HEK293 (cell line): ENCODE results near the gene ARHGAP5.

Source experiments
- EGR2 ChIP-seq: fragments of 450-650 bp; formaldehyde crosslinking; IDR thresholded peaks from 2 replicates; pipeline ENCODE4 v1.5.1; 2016; ENCODE audit warnings: low read depth, missing biosample characterization, missing genetic modification characterization
- PRDM1 ChIP-seq: fragments of 450-650 bp; formaldehyde crosslinking; IDR thresholded peaks from 2 replicates; pipeline ENCODE4; 2016; ENCODE audit warnings: missing biosample characterization, missing genetic modification characterization
- SP3 ChIP-seq: fragments of 450-650 bp; formaldehyde crosslinking; IDR thresholded peaks from 2 replicates; pipeline ENCODE4 v1.5.1; 2016; ENCODE audit warnings: missing biosample characterization, missing genetic modification characterization
- ZBTB10 ChIP-seq: fragments of 450-650 bp; formaldehyde crosslinking; IDR thresholded peaks from 2 replicates; pipeline ENCODE4 v1.5.1; 2016; ENCODE audit warnings: missing biosample characterization, missing genetic modification characterization
- ZBTB17 ChIP-seq: fragments of 450-650 bp; formaldehyde crosslinking; IDR thresholded peaks from 2 replicates; pipeline ENCODE4 v1.5.1; 2016; ENCODE audit warnings: missing biosample characterization, missing genetic modification characterization
- ZIC2 ChIP-seq: fragments of 450-650 bp; formaldehyde crosslinking; IDR thresholded peaks from 2 replicates; pipeline ENCODE4 v1.5.1; 2016; ENCODE audit warnings: missing biosample characterization, missing genetic modification characterization
- ZNF146 ChIP-seq: fragments of 450-650 bp; formaldehyde crosslinking; IDR thresholded peaks from 2 replicates; pipeline ENCODE4 v1.5.1; 2016; ENCODE audit warnings: missing biosample characterization, missing genetic modification characterization
- ZNF2 ChIP-seq: fragments of 450-650 bp; formaldehyde crosslinking; IDR thresholded peaks from 2 replicates; pipeline ENCODE4 v1.5.1; 2016; ENCODE audit warnings: missing biosample characterization, missing genetic modification characterization
- ZNF248 ChIP-seq: fragments of 450-650 bp; formaldehyde crosslinking; IDR thresholded peaks from 2 replicates; pipeline ENCODE4 v1.5.1; 2017; ENCODE audit warnings: missing biosample characterization, missing genetic modification characterization
- ZNF292 ChIP-seq: fragments of 450-650 bp; formaldehyde crosslinking; IDR thresholded peaks from 2 replicates; pipeline ENCODE4 v1.5.1; 2016; ENCODE audit warnings: low read depth, missing biosample characterization, missing genetic modification characterization, borderline replicate concordance
- ZNF423 ChIP-seq: fragments of 450-650 bp; formaldehyde crosslinking; IDR thresholded peaks from 2 replicates; pipeline ENCODE4 v1.5.1; 2016; ENCODE audit warnings: missing biosample characterization, missing genetic modification characterization
- ZNF544 ChIP-seq: fragments of 450-650 bp; formaldehyde crosslinking; IDR thresholded peaks from 2 replicates; pipeline ENCODE4 v1.5.0; 2017; ENCODE audit warnings: missing biosample characterization, missing genetic modification characterization
- ZNF560 ChIP-seq: fragments of 450-650 bp; formaldehyde crosslinking; IDR thresholded peaks from 2 replicates; pipeline ENCODE4 v1.5.1; 2017; ENCODE audit warnings: missing biosample characterization, missing genetic modification characterization, borderline replicate concordance
- ZNF561 ChIP-seq: fragments of 450-650 bp; IDR thresholded peaks from 2 replicates; pipeline ENCODE4 v1.5.1; 2018; ENCODE audit warnings: missing biosample characterization, missing genetic modification characterization, borderline replicate concordance
- ZNF768 ChIP-seq: fragments of 450-650 bp; formaldehyde crosslinking; IDR thresholded peaks from 2 replicates; pipeline ENCODE4 v1.5.1; 2018; ENCODE audit warnings: missing biosample characterization, mild to moderate bottlenecking, missing genetic modification characterization
- ZSCAN30 ChIP-seq: fragments of 450-650 bp; IDR thresholded peaks from 2 replicates; pipeline ENCODE4 v1.5.1; 2018; ENCODE audit warnings: missing biosample characterization, mild to moderate bottlenecking, missing genetic modification characterization, moderate library complexity
- ZXDB ChIP-seq: fragments of 450-650 bp; formaldehyde crosslinking; IDR thresholded peaks from 2 replicates; pipeline ENCODE4 v1.5.1; 2016; ENCODE audit warnings: missing biosample characterization, missing genetic modification characterization
- TF ChIP-seq, protein P1 (sequence below): fragments of 450-650 bp; formaldehyde crosslinking; conservative IDR thresholded peaks from 2 replicates; pipeline ENCODE4 v1.5.1; 2016; ENCODE audit warnings: low read depth, missing biosample characterization, missing genetic modification characterization
- TF ChIP-seq, protein P2 (sequence below): fragments of 450-650 bp; formaldehyde crosslinking; IDR thresholded peaks from 2 replicates; pipeline ENCODE4 v1.5.1; 2016; ENCODE audit warnings: missing biosample characterization, missing genetic modification characterization, borderline replicate concordance
- TF ChIP-seq, protein P3 (sequence below): fragments of 450-650 bp; formaldehyde crosslinking; IDR thresholded peaks from 2 replicates; pipeline ENCODE4 v1.5.1; 2016; ENCODE audit warnings: missing biosample characterization, missing genetic modification characterization
- TF ChIP-seq, protein P4 (sequence below): sonication (generic); formaldehyde crosslinking; IDR thresholded peaks from 2 replicates; pipeline ENCODE4 v1.8.1; 2022; ENCODE audit warnings: mild to moderate bottlenecking, moderate library complexity, missing genetic modification reagents

Gene ARHGAP5

DNA sequence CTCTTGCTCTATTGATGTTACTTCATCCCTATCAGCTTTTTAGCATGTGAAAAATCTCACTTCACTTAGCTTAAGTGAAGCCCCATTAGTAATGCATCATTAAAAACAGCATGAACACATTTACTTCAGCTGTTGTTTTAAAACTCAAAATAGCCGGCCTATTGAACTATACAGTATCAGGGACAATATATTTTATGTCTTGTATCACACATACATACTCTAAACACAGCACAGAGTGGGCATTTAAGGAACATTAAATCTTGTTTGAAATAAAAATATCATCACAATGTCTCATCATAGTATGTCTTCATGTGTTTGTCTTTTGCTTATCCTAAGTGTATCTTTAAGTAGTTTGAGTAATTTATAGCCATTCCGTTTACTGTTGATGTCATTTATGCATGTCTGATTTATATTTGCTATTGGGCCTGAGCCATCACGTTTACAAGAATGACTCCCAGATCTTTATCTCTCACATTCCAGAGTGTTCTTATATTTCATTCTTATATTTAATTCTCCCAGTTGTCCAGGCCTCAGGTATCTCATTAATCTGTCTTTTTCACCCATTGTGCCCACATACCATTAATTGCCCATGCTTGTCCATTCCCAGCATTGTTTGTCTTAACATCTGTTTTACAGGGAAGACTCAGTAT, 57.5 kb downstream of the ARHGAP5 start (continued):
- no peak for TF ChIP-seq ZNF292 (tag by site-specific recombination)
- TF ChIP-seq ZBTB17 (tag by site-specific recombination): peak; percentile 71
- TF ChIP-seq EGR2 (tag by site-specific recombination): no peak
- TF ChIP-seq ZBTB10 (tag by site-specific recombination): no peak
- peak; percentile 86 for TF ChIP-seq ZNF146 (tag by site-specific recombination)
- peak; percentile 47; the same call in 1 of the 2 replicates for TF ChIP-seq ZNF248 (tag by site-specific recombination)
- TF ChIP-seq, protein P1, sequence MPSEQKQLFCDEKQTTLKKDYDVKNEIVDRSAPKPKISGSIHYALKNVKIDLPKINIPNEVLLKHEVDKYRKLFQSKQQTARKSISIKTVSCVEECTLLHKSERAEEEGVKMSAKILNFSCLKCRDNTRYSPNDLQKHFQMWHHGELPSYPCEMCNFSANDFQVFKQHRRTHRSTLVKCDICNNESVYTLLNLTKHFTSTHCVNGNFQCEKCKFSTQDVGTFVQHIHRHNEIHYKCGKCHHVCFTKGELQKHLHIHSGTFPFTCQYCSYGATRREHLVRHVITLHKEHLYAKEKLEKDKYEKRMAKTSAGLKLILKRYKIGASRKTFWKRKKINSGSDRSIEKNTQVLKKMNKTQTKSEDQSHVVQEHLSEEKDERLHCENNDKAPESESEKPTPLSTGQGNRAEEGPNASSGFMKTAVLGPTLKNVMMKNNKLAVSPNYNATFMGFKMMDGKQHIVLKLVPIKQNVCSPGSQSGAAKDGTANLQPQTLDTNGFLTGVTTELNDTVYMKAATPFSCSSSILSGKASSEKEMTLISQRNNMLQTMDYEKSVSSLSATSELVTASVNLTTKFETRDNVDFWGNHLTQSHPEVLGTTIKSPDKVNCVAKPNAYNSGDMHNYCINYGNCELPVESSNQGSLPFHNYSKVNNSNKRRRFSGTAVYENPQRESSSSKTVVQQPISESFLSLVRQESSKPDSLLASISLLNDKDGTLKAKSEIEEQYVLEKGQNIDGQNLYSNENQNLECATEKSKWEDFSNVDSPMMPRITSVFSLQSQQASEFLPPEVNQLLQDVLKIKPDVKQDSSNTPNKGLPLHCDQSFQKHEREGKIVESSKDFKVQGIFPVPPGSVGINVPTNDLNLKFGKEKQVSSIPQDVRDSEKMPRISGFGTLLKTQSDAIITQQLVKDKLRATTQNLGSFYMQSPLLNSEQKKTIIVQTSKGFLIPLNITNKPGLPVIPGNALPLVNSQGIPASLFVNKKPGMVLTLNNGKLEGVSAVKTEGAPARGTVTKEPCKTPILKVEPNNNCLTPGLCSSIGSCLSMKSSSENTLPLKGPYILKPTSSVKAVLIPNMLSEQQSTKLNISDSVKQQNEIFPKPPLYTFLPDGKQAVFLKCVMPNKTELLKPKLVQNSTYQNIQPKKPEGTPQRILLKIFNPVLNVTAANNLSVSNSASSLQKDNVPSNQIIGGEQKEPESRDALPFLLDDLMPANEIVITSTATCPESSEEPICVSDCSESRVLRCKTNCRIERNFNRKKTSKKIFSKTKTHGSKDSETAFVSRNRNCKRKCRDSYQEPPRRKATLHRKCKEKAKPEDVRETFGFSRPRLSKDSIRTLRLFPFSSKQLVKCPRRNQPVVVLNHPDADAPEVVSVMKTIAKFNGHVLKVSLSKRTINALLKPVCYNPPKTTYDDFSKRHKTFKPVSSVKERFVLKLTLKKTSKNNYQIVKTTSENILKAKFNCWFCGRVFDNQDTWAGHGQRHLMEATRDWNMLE (tag by site-specific recombination): peak; percentile 42
- TF ChIP-seq, protein P2, sequence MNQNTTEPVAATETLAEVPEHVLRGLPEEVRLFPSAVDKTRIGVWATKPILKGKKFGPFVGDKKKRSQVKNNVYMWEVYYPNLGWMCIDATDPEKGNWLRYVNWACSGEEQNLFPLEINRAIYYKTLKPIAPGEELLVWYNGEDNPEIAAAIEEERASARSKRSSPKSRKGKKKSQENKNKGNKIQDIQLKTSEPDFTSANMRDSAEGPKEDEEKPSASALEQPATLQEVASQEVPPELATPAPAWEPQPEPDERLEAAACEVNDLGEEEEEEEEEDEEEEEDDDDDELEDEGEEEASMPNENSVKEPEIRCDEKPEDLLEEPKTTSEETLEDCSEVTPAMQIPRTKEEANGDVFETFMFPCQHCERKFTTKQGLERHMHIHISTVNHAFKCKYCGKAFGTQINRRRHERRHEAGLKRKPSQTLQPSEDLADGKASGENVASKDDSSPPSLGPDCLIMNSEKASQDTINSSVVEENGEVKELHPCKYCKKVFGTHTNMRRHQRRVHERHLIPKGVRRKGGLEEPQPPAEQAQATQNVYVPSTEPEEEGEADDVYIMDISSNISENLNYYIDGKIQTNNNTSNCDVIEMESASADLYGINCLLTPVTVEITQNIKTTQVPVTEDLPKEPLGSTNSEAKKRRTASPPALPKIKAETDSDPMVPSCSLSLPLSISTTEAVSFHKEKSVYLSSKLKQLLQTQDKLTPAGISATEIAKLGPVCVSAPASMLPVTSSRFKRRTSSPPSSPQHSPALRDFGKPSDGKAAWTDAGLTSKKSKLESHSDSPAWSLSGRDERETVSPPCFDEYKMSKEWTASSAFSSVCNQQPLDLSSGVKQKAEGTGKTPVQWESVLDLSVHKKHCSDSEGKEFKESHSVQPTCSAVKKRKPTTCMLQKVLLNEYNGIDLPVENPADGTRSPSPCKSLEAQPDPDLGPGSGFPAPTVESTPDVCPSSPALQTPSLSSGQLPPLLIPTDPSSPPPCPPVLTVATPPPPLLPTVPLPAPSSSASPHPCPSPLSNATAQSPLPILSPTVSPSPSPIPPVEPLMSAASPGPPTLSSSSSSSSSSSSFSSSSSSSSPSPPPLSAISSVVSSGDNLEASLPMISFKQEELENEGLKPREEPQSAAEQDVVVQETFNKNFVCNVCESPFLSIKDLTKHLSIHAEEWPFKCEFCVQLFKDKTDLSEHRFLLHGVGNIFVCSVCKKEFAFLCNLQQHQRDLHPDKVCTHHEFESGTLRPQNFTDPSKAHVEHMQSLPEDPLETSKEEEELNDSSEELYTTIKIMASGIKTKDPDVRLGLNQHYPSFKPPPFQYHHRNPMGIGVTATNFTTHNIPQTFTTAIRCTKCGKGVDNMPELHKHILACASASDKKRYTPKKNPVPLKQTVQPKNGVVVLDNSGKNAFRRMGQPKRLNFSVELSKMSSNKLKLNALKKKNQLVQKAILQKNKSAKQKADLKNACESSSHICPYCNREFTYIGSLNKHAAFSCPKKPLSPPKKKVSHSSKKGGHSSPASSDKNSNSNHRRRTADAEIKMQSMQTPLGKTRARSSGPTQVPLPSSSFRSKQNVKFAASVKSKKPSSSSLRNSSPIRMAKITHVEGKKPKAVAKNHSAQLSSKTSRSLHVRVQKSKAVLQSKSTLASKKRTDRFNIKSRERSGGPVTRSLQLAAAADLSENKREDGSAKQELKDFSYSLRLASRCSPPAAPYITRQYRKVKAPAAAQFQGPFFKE (tag by site-specific recombination): no peak
- TF ChIP-seq, protein P3, sequence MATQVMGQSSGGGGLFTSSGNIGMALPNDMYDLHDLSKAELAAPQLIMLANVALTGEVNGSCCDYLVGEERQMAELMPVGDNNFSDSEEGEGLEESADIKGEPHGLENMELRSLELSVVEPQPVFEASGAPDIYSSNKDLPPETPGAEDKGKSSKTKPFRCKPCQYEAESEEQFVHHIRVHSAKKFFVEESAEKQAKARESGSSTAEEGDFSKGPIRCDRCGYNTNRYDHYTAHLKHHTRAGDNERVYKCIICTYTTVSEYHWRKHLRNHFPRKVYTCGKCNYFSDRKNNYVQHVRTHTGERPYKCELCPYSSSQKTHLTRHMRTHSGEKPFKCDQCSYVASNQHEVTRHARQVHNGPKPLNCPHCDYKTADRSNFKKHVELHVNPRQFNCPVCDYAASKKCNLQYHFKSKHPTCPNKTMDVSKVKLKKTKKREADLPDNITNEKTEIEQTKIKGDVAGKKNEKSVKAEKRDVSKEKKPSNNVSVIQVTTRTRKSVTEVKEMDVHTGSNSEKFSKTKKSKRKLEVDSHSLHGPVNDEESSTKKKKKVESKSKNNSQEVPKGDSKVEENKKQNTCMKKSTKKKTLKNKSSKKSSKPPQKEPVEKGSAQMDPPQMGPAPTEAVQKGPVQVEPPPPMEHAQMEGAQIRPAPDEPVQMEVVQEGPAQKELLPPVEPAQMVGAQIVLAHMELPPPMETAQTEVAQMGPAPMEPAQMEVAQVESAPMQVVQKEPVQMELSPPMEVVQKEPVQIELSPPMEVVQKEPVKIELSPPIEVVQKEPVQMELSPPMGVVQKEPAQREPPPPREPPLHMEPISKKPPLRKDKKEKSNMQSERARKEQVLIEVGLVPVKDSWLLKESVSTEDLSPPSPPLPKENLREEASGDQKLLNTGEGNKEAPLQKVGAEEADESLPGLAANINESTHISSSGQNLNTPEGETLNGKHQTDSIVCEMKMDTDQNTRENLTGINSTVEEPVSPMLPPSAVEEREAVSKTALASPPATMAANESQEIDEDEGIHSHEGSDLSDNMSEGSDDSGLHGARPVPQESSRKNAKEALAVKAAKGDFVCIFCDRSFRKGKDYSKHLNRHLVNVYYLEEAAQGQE (tag by site-specific recombination): no peak
- peak; percentile 91 for TF ChIP-seq ZNF2 (tag by site-specific recombination)
- peak; percentile 66; the same call in 1 of the 2 replicates for TF ChIP-seq ZSCAN30
- peak; percentile 88 for TF ChIP-seq ZNF561
- peak; percentile 98 for TF ChIP-seq ZXDB
- TF ChIP-seq SP3 (tag by site-specific recombination): peak; percentile 63
- TF ChIP-seq ZIC2 (tag by site-specific recombination): no peak; the same call in 1 of the 2 replicates
- TF ChIP-seq ZNF768: no peak
- TF ChIP-seq ZNF544 (tag by site-specific recombination): no peak
- TF ChIP-seq, protein P4, sequence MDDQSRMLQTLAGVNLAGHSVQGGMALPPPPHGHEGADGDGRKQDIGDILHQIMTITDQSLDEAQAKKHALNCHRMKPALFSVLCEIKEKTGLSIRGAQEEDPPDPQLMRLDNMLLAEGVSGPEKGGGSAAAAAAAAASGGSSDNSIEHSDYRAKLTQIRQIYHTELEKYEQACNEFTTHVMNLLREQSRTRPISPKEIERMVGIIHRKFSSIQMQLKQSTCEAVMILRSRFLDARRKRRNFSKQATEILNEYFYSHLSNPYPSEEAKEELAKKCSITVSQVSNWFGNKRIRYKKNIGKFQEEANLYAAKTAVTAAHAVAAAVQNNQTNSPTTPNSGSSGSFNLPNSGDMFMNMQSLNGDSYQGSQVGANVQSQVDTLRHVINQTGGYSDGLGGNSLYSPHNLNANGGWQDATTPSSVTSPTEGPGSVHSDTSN: no peak
- TF ChIP-seq ZNF423 (tag by site-specific recombination): peak; percentile 40
- no peak for TF ChIP-seq ZNF560 (tag by site-specific recombination)
- TF ChIP-seq PRDM1: no peak
